ENCODE data around the gene SUPT16H. TPM values are rescaled to one million over a fixed set of nuclear protein-coding genes. Genes with fewer than 3 reads are reported as not detected.

SUPT16H gene
- total RNA-seq, 4 donors from 2014 or later, result 24.8 to 67.7 (median 47.8) TPM

GRCh38 chr14:21326972-21327371 lies 56.8 kb downstream of the SUPT16H start:
- Histone ChIP-seq H3K9me3 (no peaks in the 10 kb centered on the region), H3K4me3 (no peak overlapping the region), H3K36me3 (no peaks in the 10 kb centered on the region), H3K27ac (no peak overlapping the region), H3K4me1 (no peaks in the 10 kb centered on the region), H3K27me3 (no peaks in the 10 kb centered on the region)
- no peak for DNase-seq
- 60 to 100% methylated on average over 1 of the region's 1 CpG for WGBS, 2 donors
- intact Hi-C loops (cut with DNase I), result no loop called here
- no peak for TF ChIP-seq CTCF (IDR thresholded peaks at IDR 0.05)
- no peak for TF ChIP-seq POLR2A (IDR thresholded peaks at IDR 0.05)

GRCh38 chr14:21322716-21323115 lies 61.1 kb downstream of the SUPT16H start:
- no peaks in the 10 kb centered on the region for H3K27me3 ChIP-seq
- H3K4me3 ChIP-seq, result no peak overlapping the region
- intact Hi-C loops (cut with DNase I), result no loop called here
- H3K4me1 ChIP-seq, result no peaks in the 10 kb centered on the region
- H3K9me3 ChIP-seq, result no peaks in the 10 kb centered on the region
- 46 to 69% methylated on average over 2 of the region's 2 CpGs for WGBS, 2 donors
- no peak for DNase-seq
- no peak overlapping the region for H3K27ac ChIP-seq
- TF ChIP-seq POLR2A (IDR thresholded peaks at IDR 0.05), result no peak
- TF ChIP-seq CTCF (IDR thresholded peaks at IDR 0.05), result no peak
- H3K36me3 ChIP-seq, result no peaks in the 10 kb centered on the region

- Histone ChIP-seq H3K4me1 (no peaks in the 10 kb centered on the region), H3K27ac (no peak overlapping the region), H3K36me3 (no peaks in the 10 kb centered on the region), H3K27me3 (no peaks in the 10 kb centered on the region), H3K9me3 (no peaks in the 10 kb centered on the region), H3K4me3 (no peak overlapping the region)
- 93 to 94% methylated on average over 2 of the region's 2 CpGs for WGBS, 2 donors
- DNase-seq, result no peak
- intact Hi-C loops (cut with DNase I), result no loop called here
- TF ChIP-seq POLR2A (IDR thresholded peaks at IDR 0.05), result no peak
- no peak for TF ChIP-seq CTCF (IDR thresholded peaks at IDR 0.05)
Measured at GRCh38 chr14:21320913-21321312, 62.9 kb downstream of the SUPT16H start.

GRCh38 chr14:21317398-21317797 lies 66.4 kb downstream of the SUPT16H start:
- H3K4me1 ChIP-seq, result no peaks in the 10 kb centered on the region
- no peaks in the 10 kb centered on the region for H3K27me3 ChIP-seq
- no peaks in the 10 kb centered on the region for H3K36me3 ChIP-seq
- no peak overlapping the region for H3K4me3 ChIP-seq
- TF ChIP-seq POLR2A (IDR thresholded peaks at IDR 0.05), result no peak
- TF ChIP-seq CTCF (IDR thresholded peaks at IDR 0.05), result no peak
- 9 to 41% methylated on average over 1 to 3 of the region's 3 CpGs for WGBS, 2 donors
- no peak overlapping the region for H3K27ac ChIP-seq
- intact Hi-C loops (cut with DNase I), result no loop called here
- no peaks in the 10 kb centered on the region for H3K9me3 ChIP-seq
- no peak for DNase-seq

- H3K27me3 ChIP-seq, result peaks cover 0 to 5% (median 0%) of the 10 kb centered on the region in 4 donors
- H3K27ac ChIP-seq, result no peak overlapping the region
- H3K4me1 ChIP-seq, result peaks cover 0 to 8% (median 6%) of the 10 kb centered on the region in 3 donors
- no peaks in the 10 kb centered on the region for H3K9me3 ChIP-seq
- intact Hi-C loops (cut with DNase I), result no loop called here
- TF ChIP-seq CTCF (IDR thresholded peaks at IDR 0.05) (no peak), POLR2A (IDR thresholded peaks at IDR 0.05) (no peak)
- H3K4me3 ChIP-seq, result no peak overlapping the region
- DNase-seq, result no peak
- 79 to 88% methylated on average over 10 to 12 of the region's 12 CpGs for WGBS, 2 donors
- no peaks in the 10 kb centered on the region for H3K36me3 ChIP-seq
Measured at GRCh38 chr14:21313512-21313911, 70.3 kb downstream of the SUPT16H start.

Measured in esophagus squamous epithelium (tissue), 5 donors.